Natural killer cell treated with Interleukin-12 subunit alpha and Interleukin-12 subunit beta and Interleukin-15 and Interleukin-18, amount 100 ng/mL, for 72 hours (primary cell): Measurements from ENCODE around the gene FPR2. TPM values are rescaled to one million over a fixed set of nuclear protein-coding genes. Genes with fewer than 3 reads are reported as not detected.
"Not testable (repeated sequence)": the region's sequence is repeated elsewhere in the genome, so short reads cannot be mapped to it uniquely, and the experiment has no call there.

Experiments used
- ATAC-seq, 2 donors: fragments of 150-1000 bp; cut with Tn5 transposase in 1 of 2; sonication (Bioruptor Pico), chemical (Tn5 transposase) in 1 of 2; 2 replicates each; pipeline ENCODE4 v1.10.0; 2021
- DNase-seq: peaks from one replicate; pipeline ENCODE4 v3.0.0; 2022; ENCODE audit warnings: low spot score
- H3K27ac Mint-ChIP-seq, 2 donors: 1 replicate in 1 of 2; 2 replicates in 1 of 2; pipeline ENCODE4 v1.8.0; 2022; ENCODE audit warnings: mixed read lengths in 2 of 2, mild to moderate bottlenecking in 1 of 2, moderate library complexity in 1 of 2
- H3K27me3 Mint-ChIP-seq, 2 donors: 1 replicate in 1 of 2; 2 replicates in 1 of 2; pipeline ENCODE4 v1.8.0; 2022; ENCODE audit warnings: mixed read lengths in 2 of 2
- H3K36me3 Mint-ChIP-seq: one replicate; pipeline ENCODE4 v1.8.0; 2022; ENCODE audit warnings: mixed read lengths
- H3K4me1 Mint-ChIP-seq, 2 donors: 1 replicate in 1 of 2; 2 replicates in 1 of 2; pipeline ENCODE4 v1.8.0; 2022; ENCODE audit warnings: low read depth in 2 of 2, mixed read lengths in 2 of 2, mild to moderate bottlenecking in 1 of 2
- H3K4me3 Mint-ChIP-seq: one replicate; pipeline ENCODE4 v1.8.0; 2022; ENCODE audit warnings: mixed read lengths
- H3K9me3 Mint-ChIP-seq: 2 replicates; pipeline ENCODE4 v1.8.0; 2022; ENCODE audit warnings: mixed read lengths
- total RNA-seq, 2 donors: library from RNA; stranded (reverse); gene quantifications; one replicate each; pipeline ENCODE4 v1.2.3, GENCODE V29; 2022

Gene FPR2
- total RNA-seq, 2 donors from 2014 or later: 0.31 to 0.56 TPM

GRCh38 chr19:51750400-51751094, 10.4 kb upstream of the FPR2 start:
- H3K27ac Mint-ChIP-seq: no peak overlapping the region
- DNase-seq: no peak
- ATAC-seq: no peak
- peak overlapping the region; percentile 13 for H3K4me3 Mint-ChIP-seq
- H3K4me1 Mint-ChIP-seq: no peaks in the 10 kb centered on the region
- peaks cover 13 to 14% of the 10 kb centered on the region in 2 donors for H3K27me3 Mint-ChIP-seq
- H3K9me3 Mint-ChIP-seq: peaks cover 6% of the 10 kb centered on the region
- peaks cover under 1% of the 10 kb centered on the region for H3K36me3 Mint-ChIP-seq

GRCh38 chr19:51751655-51752054, 9.3 kb upstream of the FPR2 start, which contains the start of gene FPR1:
Gene FPR1 (minus strand): TSS chr19:51751878. CDS start chr19:51746994, 4,884 bp downstream.
- ATAC-seq (no peak), DNase-seq (no peak)
- Mint-ChIP-seq H3K36me3 (peaks cover 5% of the 10 kb centered on the region), H3K4me1 (no peaks in the 10 kb centered on the region), H3K27me3 (peaks cover 14 to 18% of the 10 kb centered on the region in 2 donors), H3K9me3 (peaks cover 8% of the 10 kb centered on the region), H3K4me3 (peak within 1 kb of the TSS; percentile 13), H3K27ac (no peak within 1 kb of the TSS)

- H3K27me3 Mint-ChIP-seq: peaks cover 13 to 18% of the 10 kb centered on the region in 2 donors
- H3K9me3 Mint-ChIP-seq: peaks cover 8% of the 10 kb centered on the region
- DNase-seq (no peak), ATAC-seq (no peak)
- H3K4me3 Mint-ChIP-seq: no peak overlapping the region
- H3K36me3 Mint-ChIP-seq: peaks cover 5% of the 10 kb centered on the region
- no peaks in the 10 kb centered on the region for H3K4me1 Mint-ChIP-seq
- H3K27ac Mint-ChIP-seq: no peak overlapping the region
Measured at GRCh38 chr19:51754109-51754508, 6.9 kb upstream of the FPR2 start.

- no peak overlapping the region for H3K27ac Mint-ChIP-seq
- no peak overlapping the region for H3K4me3 Mint-ChIP-seq
- H3K27me3 Mint-ChIP-seq: peaks cover 11 to 18% of the 10 kb centered on the region in 2 donors
- no peak for ATAC-seq
- H3K36me3 Mint-ChIP-seq: peaks cover 5% of the 10 kb centered on the region
- peaks cover 6% of the 10 kb centered on the region for H3K9me3 Mint-ChIP-seq
- no peak for DNase-seq
- no peaks in the 10 kb centered on the region for H3K4me1 Mint-ChIP-seq
Measured at GRCh38 chr19:51754770-51755169, 6.2 kb upstream of the FPR2 start.

GRCh38 chr19:51755571-51755970, 5.4 kb upstream of the FPR2 start:
- Mint-ChIP-seq H3K27me3 (peaks cover 11 to 18% of the 10 kb centered on the region in 2 donors), H3K9me3 (peaks cover 6% of the 10 kb centered on the region), H3K4me3 (no peak overlapping the region), H3K36me3 (peaks cover 5% of the 10 kb centered on the region), H3K4me1 (no peaks in the 10 kb centered on the region), H3K27ac (no peak overlapping the region)
- no peak for DNase-seq
- ATAC-seq: no peak

GRCh38 chr19:51761696-51762095, 716 bp downstream of the FPR2 start:
- ATAC-seq (no peak), DNase-seq (no peak)
- peaks cover 24 to 26% of the 10 kb centered on the region in 2 donors for H3K27me3 Mint-ChIP-seq
- H3K4me3 Mint-ChIP-seq: no peak overlapping the region
- H3K36me3 Mint-ChIP-seq: peaks cover 15% of the 10 kb centered on the region
- no peak overlapping the region for H3K27ac Mint-ChIP-seq
- no peaks in the 10 kb centered on the region for H3K9me3 Mint-ChIP-seq
- H3K4me1 Mint-ChIP-seq: peaks cover 0 to 6% of the 10 kb centered on the region in 2 donors

- DNase-seq (no peak), ATAC-seq (no peak)
- Mint-ChIP-seq H3K27ac (peak overlapping the region in 1 of 2 donors; percentile 4), H3K36me3 (peaks cover 15% of the 10 kb centered on the region), H3K27me3 (peaks cover 27 to 35% of the 10 kb centered on the region in 2 donors), H3K4me3 (no peak overlapping the region), H3K9me3 (no peaks in the 10 kb centered on the region), H3K4me1 (peaks cover 0 to 6% of the 10 kb centered on the region in 2 donors)
Measured at GRCh38 chr19:51765086-51765485, 4.1 kb downstream of the FPR2 start.

GRCh38 chr19:51766461-51766860, 5.5 kb downstream of the FPR2 start:
- Mint-ChIP-seq H3K9me3 (no peaks in the 10 kb centered on the region), H3K27ac (no peak overlapping the region), H3K27me3 (peaks cover 26 to 36% of the 10 kb centered on the region in 2 donors), H3K36me3 (peaks cover 18% of the 10 kb centered on the region), H3K4me1 (peaks cover 2 to 10% of the 10 kb centered on the region in 2 donors), H3K4me3 (no peak overlapping the region)
- DNase-seq (no peak), ATAC-seq (no peak)

- Mint-ChIP-seq H3K9me3 (peaks cover under 1% of the 10 kb centered on the region), H3K27me3 (peaks cover 23 to 34% of the 10 kb centered on the region in 2 donors), H3K4me3 (peak overlapping the region; percentile 36), H3K27ac (peak overlapping the region in 1 of 2 donors; percentile 47), H3K4me1 (peaks cover 5% of the 10 kb centered on the region in 2 donors), H3K36me3 (peaks cover 6% of the 10 kb centered on the region)
- ATAC-seq (peak; percentile 63 to 71), DNase-seq (no peak)
Measured at GRCh38 chr19:51771376-51772130, 10.6 kb downstream of the FPR2 start.

- ATAC-seq (no peak), DNase-seq (no peak)
- Mint-ChIP-seq H3K27me3 (peaks cover 29 to 39% of the 10 kb centered on the region in 2 donors), H3K4me3 (no peak overlapping the region), H3K9me3 (peaks cover 3% of the 10 kb centered on the region), H3K27ac (no peak overlapping the region), H3K4me1 (peaks cover 6 to 10% of the 10 kb centered on the region in 2 donors), H3K36me3 (peaks cover 9% of the 10 kb centered on the region)
Measured at GRCh38 chr19:51772977-51773376, 12.0 kb downstream of the FPR2 start.

GRCh38 chr19:51776561-51776960, 15.6 kb downstream of the FPR2 start:
- ATAC-seq, H3K27ac Mint-ChIP-seq: not testable (repeated sequence)
- H3K27me3 Mint-ChIP-seq: peaks cover 25 to 38% of the 10 kb centered on the region in 2 donors

GRCh38 chr19:51777570-51778462, 16.8 kb downstream of the FPR2 start:
- Mint-ChIP-seq H3K27me3 (peaks cover 28 to 36% of the 10 kb centered on the region in 2 donors), H3K36me3 (peaks cover 5% of the 10 kb centered on the region), H3K9me3 (peaks cover 3% of the 10 kb centered on the region), H3K4me1 (peaks cover 4 to 9% of the 10 kb centered on the region in 2 donors), H3K4me3 (no peak overlapping the region), H3K27ac (no peak overlapping the region)
- ATAC-seq (peak; percentile 53 to 71), DNase-seq (no peak)

More at GRCh38 chr19:51776561-51776960, 15.6 kb downstream of the FPR2 start:
- not testable (repeated sequence) for H3K9me3 Mint-ChIP-seq, H3K4me1 Mint-ChIP-seq, H3K4me3 Mint-ChIP-seq, DNase-seq, H3K36me3 Mint-ChIP-seq

- Mint-ChIP-seq H3K27ac (no peak overlapping the region), H3K27me3 (peaks cover 28 to 31% of the 10 kb centered on the region in 2 donors), H3K9me3 (peaks cover 3% of the 10 kb centered on the region), H3K36me3 (peaks cover 5% of the 10 kb centered on the region), H3K4me1 (peaks cover 4 to 9% of the 10 kb centered on the region in 2 donors), H3K4me3 (no peak overlapping the region)
- ATAC-seq (no peak), DNase-seq (no peak)
Measured at GRCh38 chr19:51779181-51779580, 18.2 kb downstream of the FPR2 start.
